Measurements from ENCODE around the gene CCDC34. TPM values are rescaled to one million over a fixed set of nuclear protein-coding genes. Genes with fewer than 3 reads are reported as not detected.

Gene CCDC34
- total RNA-seq, 1 donor from 2014 or later = 1.6 TPM

GRCh38 chr11:27310182-27310581, 52.8 kb downstream of the CCDC34 start:
- intact Hi-C loops (cut with DNase I) = no loop called here
- no peak overlapping the region for H3K4me3 ChIP-seq
- no peaks in the 10 kb centered on the region for H3K36me3 ChIP-seq
- ATAC-seq (no peak), DNase-seq (no peak)
- no peaks in the 10 kb centered on the region for H3K4me1 ChIP-seq
- H3K9me3 ChIP-seq = no peaks in the 10 kb centered on the region
- no peak overlapping the region for H3K27ac ChIP-seq
- TF ChIP-seq, protein P1, sequence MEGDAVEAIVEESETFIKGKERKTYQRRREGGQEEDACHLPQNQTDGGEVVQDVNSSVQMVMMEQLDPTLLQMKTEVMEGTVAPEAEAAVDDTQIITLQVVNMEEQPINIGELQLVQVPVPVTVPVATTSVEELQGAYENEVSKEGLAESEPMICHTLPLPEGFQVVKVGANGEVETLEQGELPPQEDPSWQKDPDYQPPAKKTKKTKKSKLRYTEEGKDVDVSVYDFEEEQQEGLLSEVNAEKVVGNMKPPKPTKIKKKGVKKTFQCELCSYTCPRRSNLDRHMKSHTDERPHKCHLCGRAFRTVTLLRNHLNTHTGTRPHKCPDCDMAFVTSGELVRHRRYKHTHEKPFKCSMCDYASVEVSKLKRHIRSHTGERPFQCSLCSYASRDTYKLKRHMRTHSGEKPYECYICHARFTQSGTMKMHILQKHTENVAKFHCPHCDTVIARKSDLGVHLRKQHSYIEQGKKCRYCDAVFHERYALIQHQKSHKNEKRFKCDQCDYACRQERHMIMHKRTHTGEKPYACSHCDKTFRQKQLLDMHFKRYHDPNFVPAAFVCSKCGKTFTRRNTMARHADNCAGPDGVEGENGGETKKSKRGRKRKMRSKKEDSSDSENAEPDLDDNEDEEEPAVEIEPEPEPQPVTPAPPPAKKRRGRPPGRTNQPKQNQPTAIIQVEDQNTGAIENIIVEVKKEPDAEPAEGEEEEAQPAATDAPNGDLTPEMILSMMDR (IDR thresholded peaks at IDR 0.05) = no peak
- no peaks in the 10 kb centered on the region for H3K27me3 ChIP-seq

DNA sequence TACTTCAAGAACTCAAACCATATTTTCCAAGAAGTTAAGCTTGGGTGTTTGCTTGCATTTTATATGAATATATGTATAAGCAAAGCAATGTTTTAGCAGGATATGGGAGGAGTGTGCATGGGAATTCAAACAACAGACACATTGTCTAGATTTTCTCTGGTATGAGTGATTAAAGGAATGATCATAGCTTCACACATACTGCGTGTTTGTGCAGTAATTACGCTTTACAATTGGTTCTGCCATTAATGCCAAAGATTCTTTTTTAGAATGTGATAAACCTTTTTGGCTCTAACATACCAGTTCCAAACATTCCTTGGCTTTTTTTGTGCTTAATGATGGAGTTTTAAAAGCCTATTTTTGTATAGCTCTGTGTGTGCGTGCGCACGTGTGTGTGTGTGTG, 54.0 kb downstream of the CCDC34 start:
- Histone ChIP-seq H3K27me3 (no peaks in the 10 kb centered on the region), H3K4me3 (no peak overlapping the region), H3K4me1 (no peaks in the 10 kb centered on the region), H3K9me3 (no peaks in the 10 kb centered on the region), H3K36me3 (no peaks in the 10 kb centered on the region), H3K27ac (no peak overlapping the region)
- DNase-seq (no peak), ATAC-seq (no peak)
- intact Hi-C loops (cut with DNase I) = no loop called here
- TF ChIP-seq, protein P1 (IDR thresholded peaks at IDR 0.05) = no peak

DNA sequence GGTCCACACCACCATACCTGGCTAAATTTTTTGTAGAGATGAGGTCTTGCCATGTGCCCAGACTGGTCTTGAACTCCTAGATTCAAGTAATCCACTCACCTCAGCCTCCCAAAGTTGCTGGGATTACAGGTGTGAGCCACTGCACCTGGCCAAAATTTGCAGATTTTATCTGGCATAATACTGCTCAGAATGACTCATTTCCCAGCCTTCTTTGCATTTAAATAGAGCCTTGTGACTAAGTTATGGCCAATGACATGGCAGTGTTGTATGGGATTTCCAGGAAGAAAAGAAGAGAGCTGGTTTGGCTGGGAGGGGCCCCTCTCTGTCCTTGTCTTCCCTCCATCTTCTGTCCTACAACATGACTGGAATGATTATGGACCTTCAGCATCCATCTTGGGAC, 55.8 kb downstream of the CCDC34 start:
- intact Hi-C loops (cut with DNase I) = no loop called here
- no peak for ATAC-seq

GRCh38 chr11:27305751-27306150, 57.3 kb downstream of the CCDC34 start:
- intact Hi-C loops (cut with DNase I) = no loop called here
- no peak for DNase-seq
- Histone ChIP-seq H3K4me1 (no peaks in the 10 kb centered on the region), H3K27me3 (no peaks in the 10 kb centered on the region), H3K4me3 (no peak overlapping the region), H3K9me3 (no peaks in the 10 kb centered on the region), H3K27ac (no peak overlapping the region), H3K36me3 (no peaks in the 10 kb centered on the region)
- ATAC-seq = no peak
- TF ChIP-seq, protein P1 (IDR thresholded peaks at IDR 0.05) = no peak

More for the DNA sequence above, 55.8 kb downstream of the CCDC34 start:
- H3K9me3 ChIP-seq = no peaks in the 10 kb centered on the region
- H3K4me3 ChIP-seq = no peak overlapping the region
- H3K27me3 ChIP-seq = no peaks in the 10 kb centered on the region
- DNase-seq = no peak
- H3K4me1 ChIP-seq = no peaks in the 10 kb centered on the region
- H3K36me3 ChIP-seq = no peaks in the 10 kb centered on the region
- TF ChIP-seq, protein P1 (IDR thresholded peaks at IDR 0.05) = no peak
- no peak overlapping the region for H3K27ac ChIP-seq

DNA sequence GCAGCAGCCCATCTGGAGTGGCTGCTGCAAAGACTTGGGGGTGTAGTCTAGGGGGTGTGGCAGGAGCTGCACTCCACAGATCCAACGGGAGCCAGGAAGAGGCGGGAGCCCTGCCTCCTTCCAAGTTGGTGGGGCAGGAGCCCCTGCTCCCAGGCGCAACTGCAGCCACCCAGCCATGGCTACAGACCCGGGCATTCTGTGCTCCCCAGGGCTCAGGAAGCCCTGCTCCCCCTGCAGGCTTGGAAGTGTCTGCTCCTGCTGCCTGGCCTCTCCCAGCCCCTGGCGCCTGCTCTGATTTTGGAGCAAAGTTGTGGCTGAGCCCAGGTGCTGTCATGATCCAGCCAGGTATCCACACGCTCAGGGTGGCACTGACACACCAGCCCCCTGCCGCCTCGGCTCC, 58.5 kb downstream of the CCDC34 start:
- TF ChIP-seq, protein P1 (IDR thresholded peaks at IDR 0.05) = no peak
- Histone ChIP-seq H3K4me3 (no peak overlapping the region), H3K27ac (no peak overlapping the region), H3K27me3 (no peaks in the 10 kb centered on the region), H3K4me1 (no peaks in the 10 kb centered on the region), H3K9me3 (no peaks in the 10 kb centered on the region), H3K36me3 (no peaks in the 10 kb centered on the region)
- ATAC-seq (no peak), DNase-seq (no peak)
- intact Hi-C loops (cut with DNase I) = no loop called here

GRCh38 chr11:27303903-27304302, 59.1 kb downstream of the CCDC34 start:
- intact Hi-C loops (cut with DNase I) = no loop called here

More at GRCh38 chr11:27303903-27304302, 59.1 kb downstream of the CCDC34 start:
- Histone ChIP-seq H3K4me1 (no peaks in the 10 kb centered on the region), H3K4me3 (no peak overlapping the region), H3K27me3 (no peaks in the 10 kb centered on the region), H3K9me3 (no peaks in the 10 kb centered on the region), H3K36me3 (no peaks in the 10 kb centered on the region), H3K27ac (no peak overlapping the region)
- TF ChIP-seq, protein P1 (IDR thresholded peaks at IDR 0.05) = no peak
- no peak for ATAC-seq
- DNase-seq = no peak

All from upper lobe of right lung (tissue), 1 donor.